ENCODE measurements around the gene WWOX. TPM values are rescaled to one million over a fixed set of nuclear protein-coding genes. Genes with fewer than 3 reads are reported as not detected.

The WWOX gene
- total and polyA plus RNA-seq, 2 of the 4 experiments (the other 2 are of a cell fraction) = 2.7 to 5.4 TPM

- BruUV-seq (replicated peaks) = no TSS peak
- POLR2A ChIA-PET (ENCODE audit: unreplicated experiment) = no interaction called here
- H2AK5ac ChIP-seq (ENCODE audit: low read depth, low read length) = no peak overlapping the region
- H4K91ac ChIP-seq (ENCODE audit: insufficient read depth, low read depth, low read length) = no peak overlapping the region
- no peak overlapping the region for H3K4me2 ChIP-seq (ENCODE audit: low read depth, low read length)
- no peaks in the 10 kb centered on the region for H3K36me3 ChIP-seq (ENCODE audit: control insufficient read depth, insufficient read depth, low read length)
- no peak overlapping the region for H4K8ac ChIP-seq (ENCODE audit: low read depth in 2 of 2, low read length in 2 of 2)
- WGBS, 2 experiments (ENCODE audit: extremely low coverage in 2 of 2, insufficient read length in 1 of 2) = 46% methylated on average over 7 of the region's 13 CpGs; no CpG with 5 or more reads in 1 of the 2 experiments
- DNase-seq = no peak
- no peak for TF ChIP-seq SMC3 (IDR thresholded peaks at IDR 0.05; ENCODE audit: low read depth, low read length)
- TF ChIP-seq RCOR1 (IDR thresholded peaks at IDR 0.05; ENCODE audit: insufficient replicate concordance, low read length) = no peak
- no peak for TF ChIP-seq RFX5 (IDR thresholded peaks at IDR 0.05; ENCODE audit: low read depth, low read length)
- no peak for TF ChIP-seq RAD21 (IDR thresholded peaks at IDR 0.05; ENCODE audit: low read length)
- no peak for TF ChIP-seq MAZ (IDR thresholded peaks at IDR 0.05; ENCODE audit: borderline replicate concordance, low read depth, low read length)
- no peak for TF ChIP-seq CHD1 (IDR thresholded peaks at IDR 0.05; ENCODE audit: low read depth, low read length)
- TF ChIP-seq CEBPB (IDR thresholded peaks at IDR 0.05; ENCODE audit: low read depth, low read length) = no peak
- dilution Hi-C loops (cut with HindIII; ENCODE audit: low sequenced_read_pairs, unreplicated experiment) (no loop called here), in situ Hi-C loops (cut with MboI; ENCODE audit: low sequenced_read_pairs) (no loop called here), intact Hi-C loops (cut with micrococcal nuclease) (no loop called here)
- H2BK5ac ChIP-seq (ENCODE audit: low read depth, low read length, poor library complexity, severe bottlenecking) = no peak overlapping the region
- H3K9me3 ChIP-seq (ENCODE audit: control insufficient read depth, insufficient read depth, low read length) = peaks cover 23% of the 10 kb centered on the region
- no peaks in the 10 kb centered on the region for H3K4me1 ChIP-seq (ENCODE audit: control insufficient read depth, insufficient read depth, low read length)
- no peaks in the 10 kb centered on the region for H3K27me3 ChIP-seq (ENCODE audit: control insufficient read depth, insufficient read depth, low read length)
- H2BK15ac ChIP-seq (ENCODE audit: low read depth, low read length) = no peak overlapping the region
- no peak overlapping the region for H3K56ac ChIP-seq (ENCODE audit: extremely low read depth, insufficient read depth, low read length)
- H2BK20ac ChIP-seq (ENCODE audit: low read depth, low read length) = no peak overlapping the region
- no peak overlapping the region for H3K9ac ChIP-seq (ENCODE audit: low read depth, low read length)
- H3K14ac ChIP-seq (replicated peaks; ENCODE audit: low read depth, low read length) = no peak overlapping the region
- H3K4ac ChIP-seq (ENCODE audit: low read depth, low read length) = no peak overlapping the region
- no peak overlapping the region for H3K18ac ChIP-seq (ENCODE audit: low read depth, low read length)
- CTCF ChIA-PET = no interaction called here
- H4K20me1 ChIP-seq (ENCODE audit: insufficient read depth, low read length) = no peaks in the 10 kb centered on the region
- H2BK120ac ChIP-seq (ENCODE audit: low read depth, low read length) = no peak overlapping the region
- no peak overlapping the region for H3K4me3 ChIP-seq (ENCODE audit: insufficient read depth, low read depth, low read length)
- H2AFZ ChIP-seq (replicated peaks; ENCODE audit: low read length, poor library complexity) = no peak overlapping the region
- no peak overlapping the region for H4K5ac ChIP-seq (ENCODE audit: low read depth, low read length)
- no peak overlapping the region for H3K23ac ChIP-seq (ENCODE audit: low read depth, low read length)
- H2AK9ac ChIP-seq (replicated peaks; ENCODE audit: low read depth, low read length, poor library complexity) = no peak overlapping the region
- no peaks in the 10 kb centered on the region for H3K79me1 ChIP-seq (ENCODE audit: low read depth in 1 of 2, low read length in 2 of 2)
- H3K27ac ChIP-seq (ENCODE audit: insufficient read depth, low read length) = no peak overlapping the region
- no peaks in the 10 kb centered on the region for H3K9me1 ChIP-seq (ENCODE audit: insufficient read depth, low read length)
- ATAC-seq (ENCODE audit: low read depth) = no peak
Measured at GRCh38 chr16:79188115-79188738, 1088.8 kb downstream of the WWOX start.
